Aorta (tissue), 5 donors: Measurements from ENCODE around the gene AATF. TPM values are rescaled to one million over a fixed set of nuclear protein-coding genes. Genes with fewer than 3 reads are reported as not detected.

ENCODE experiments used
- ATAC-seq: fragments of 200-7000 bp; cut with Tn5 transposase; one replicate; pipeline ENCODE4 v1.9.1; 2022; ENCODE audit warnings: moderate library complexity; ENCODE audit not compliant: low FRiP score
- DNase-seq, 2 donors: peaks; one replicate each; pipeline ENCODE4 v3.0.0-alpha.2; 2020
- H3K27ac ChIP-seq, 2 donors: one replicate each; pipeline ENCODE4 v1.5.1; 2013; ENCODE audit warnings: low read length in 2 of 2, mild to moderate bottlenecking in 2 of 2, moderate library complexity in 2 of 2, control low read depth in 1 of 2, inconsistent platforms in 1 of 2, low read depth in 1 of 2
- H3K27me3 ChIP-seq, 2 donors: one replicate each; pipeline ENCODE4 v1.6.1; 2013; ENCODE audit warnings: control low read depth in 1 of 2, low read length in 1 of 2, mild to moderate bottlenecking in 1 of 2, moderate library complexity in 1 of 2; ENCODE audit not compliant: insufficient read depth in 2 of 2, control insufficient read depth in 1 of 2
- H3K36me3 ChIP-seq, 2 donors: one replicate each; pipeline ENCODE4 v1.6.1; 2013; ENCODE audit warnings: control low read depth in 1 of 2, low read length in 1 of 2, mild to moderate bottlenecking in 1 of 2; ENCODE audit not compliant: insufficient read depth in 2 of 2, control insufficient read depth in 1 of 2
- H3K4me1 ChIP-seq, 2 donors: one replicate each; pipeline ENCODE4 v1.6.1; 2013; ENCODE audit warnings: low read length in 2 of 2, control low read depth in 1 of 2, mild to moderate bottlenecking in 1 of 2, moderate library complexity in 1 of 2; ENCODE audit not compliant: insufficient read depth in 2 of 2, control insufficient read depth in 1 of 2
- H3K4me3 ChIP-seq, 2 donors: one replicate each; pipeline ENCODE4 v1.5.1; 2013; ENCODE audit warnings: low read length in 2 of 2, control low read depth in 1 of 2, mild to moderate bottlenecking in 1 of 2
- H3K9me3 ChIP-seq: one replicate; pipeline ENCODE4 v1.6.1; 2013; ENCODE audit warnings: mild to moderate bottlenecking, low read length; ENCODE audit not compliant: control insufficient read depth
- WGBS, 2 donors: extraction: QIAGEN DNeasy Blood & Tissue Kit; methylation state at CpG; one replicate each; pipeline ENCODE4 v1.1.7; 2013; 5-methylcytosine and 5-hydroxymethylcytosine counted together
- intact Hi-C, 2 donors: fragments of 100-400 bp; cut with DNase I; formaldehyde crosslinking; loops; one replicate each; pipeline versions ENCODE4 v1.14.2 to v1.15.0; 2022
- polyA plus RNA-seq, 2 donors: library from polyadenylated mRNA; stranded (reverse); fragments of 200-250 nt; gene quantifications; one replicate each; pipeline ENCODE4 v1.2.3, GENCODE V29; 2013
- total RNA-seq, 2 donors: library from RNA; stranded (reverse); fragmentation: NEBNext Ultra II Directional; extraction: Animal tissue kit (Norgen Biotek cat#: 25700); gene quantifications; one replicate each; pipeline ENCODE4 v1.2.1, GENCODE V29; 2021
- donor health status: healthy with polysubstance abuse.
- donor health status: Bipolar disorder and iron deficiency.
- donor health status: DM: no; HTN: no; CAD: no.
- donor health status: DM: no; HTN: no; CAD: no.
- donor health status: DM: yes; HTN: yes; CAD: no.

AATF gene
- total and polyA plus RNA-seq, 4 donors = 36.1 to 44.2 (median 39.6) TPM

DNA sequence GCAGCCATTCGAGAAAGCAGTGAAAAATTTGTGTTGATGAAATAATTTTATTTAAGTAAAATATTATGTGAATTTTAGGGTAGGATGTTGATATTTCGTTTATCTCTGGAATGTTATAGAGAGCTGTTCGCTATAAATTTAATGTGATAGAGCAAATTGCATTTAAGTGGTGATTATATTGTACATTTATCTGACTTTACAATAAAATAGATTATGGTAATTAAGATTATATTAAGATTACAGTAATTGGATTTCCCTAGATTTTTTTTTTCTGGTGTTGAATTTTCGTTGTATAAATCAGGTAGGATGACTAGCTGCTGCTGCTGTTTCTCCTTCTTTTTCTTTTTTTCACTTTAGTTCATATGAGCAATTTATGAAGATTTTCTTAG lies 71.0 kb downstream of the AATF start:
- ATAC-seq (no peak), DNase-seq (no peak)
- 96% methylated on average over 4 of the region's 4 CpGs for WGBS, 2 donors
- no peaks in the 10 kb centered on the region for H3K9me3 ChIP-seq
- no peak overlapping the region for H3K27ac ChIP-seq
- H3K4me3 ChIP-seq = no peak overlapping the region
- H3K27me3 ChIP-seq = no peaks in the 10 kb centered on the region
- H3K36me3 ChIP-seq = peaks cover 0 to 5% of the 10 kb centered on the region in 2 donors
- H3K4me1 ChIP-seq = no peaks in the 10 kb centered on the region
- intact Hi-C loops = no loop called here

DNA sequence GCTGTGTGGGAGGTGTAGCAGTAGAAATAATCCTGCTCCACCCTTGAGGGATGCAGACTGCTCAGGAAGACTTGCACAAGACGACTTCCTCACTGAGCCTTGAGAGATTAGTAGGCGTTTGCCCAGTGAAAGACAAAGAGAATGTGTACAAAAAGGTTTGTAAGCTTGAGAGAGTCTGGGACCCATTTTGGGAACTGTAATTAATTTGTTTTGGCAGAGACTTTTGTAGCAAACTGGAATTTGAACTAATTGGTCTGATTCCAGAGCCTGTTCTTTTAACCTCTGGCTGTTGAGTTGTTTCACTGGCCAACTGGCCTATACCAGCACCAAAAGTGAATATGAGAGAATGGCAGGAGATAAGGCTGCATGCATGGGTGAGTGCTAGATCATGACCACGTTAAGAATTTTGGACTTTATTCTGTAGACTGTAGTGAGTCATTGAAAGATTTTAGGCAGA lies 75.5 kb downstream of the AATF start:
- ATAC-seq = no peak
- no peaks in the 10 kb centered on the region for H3K4me1 ChIP-seq
- H3K27ac ChIP-seq = no peak overlapping the region
- no peak overlapping the region for H3K4me3 ChIP-seq
- no peaks in the 10 kb centered on the region for H3K9me3 ChIP-seq
- H3K27me3 ChIP-seq = no peaks in the 10 kb centered on the region
- 8 to 9% methylated on average over 3 of the region's 3 CpGs for WGBS, 2 donors
- intact Hi-C loops = no loop called here
- peaks cover 0 to 2% of the 10 kb centered on the region in 2 donors for H3K36me3 ChIP-seq
- DNase-seq = no peak

DNA sequence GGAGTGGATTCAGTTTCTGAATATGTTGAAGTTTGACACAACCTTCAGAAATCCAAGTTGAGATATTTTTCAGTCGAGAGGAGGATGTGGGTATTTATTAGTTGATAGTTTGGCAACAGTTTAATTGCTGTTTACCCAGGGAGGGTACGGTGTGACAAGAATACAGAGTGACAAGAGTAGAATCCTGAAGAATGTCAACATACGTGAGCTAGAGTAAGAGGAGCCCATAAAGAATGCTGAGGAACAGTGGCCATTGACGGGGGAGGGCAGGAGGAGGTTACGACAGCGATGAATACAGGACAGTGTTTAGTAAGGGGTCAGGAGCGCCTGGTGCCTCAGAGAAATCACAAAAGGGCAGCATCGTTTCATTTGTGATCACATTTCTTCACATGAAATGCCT lies 76.5 kb downstream of the AATF start:
- H3K4me1 ChIP-seq = no peaks in the 10 kb centered on the region
- no peak for ATAC-seq

DNA sequence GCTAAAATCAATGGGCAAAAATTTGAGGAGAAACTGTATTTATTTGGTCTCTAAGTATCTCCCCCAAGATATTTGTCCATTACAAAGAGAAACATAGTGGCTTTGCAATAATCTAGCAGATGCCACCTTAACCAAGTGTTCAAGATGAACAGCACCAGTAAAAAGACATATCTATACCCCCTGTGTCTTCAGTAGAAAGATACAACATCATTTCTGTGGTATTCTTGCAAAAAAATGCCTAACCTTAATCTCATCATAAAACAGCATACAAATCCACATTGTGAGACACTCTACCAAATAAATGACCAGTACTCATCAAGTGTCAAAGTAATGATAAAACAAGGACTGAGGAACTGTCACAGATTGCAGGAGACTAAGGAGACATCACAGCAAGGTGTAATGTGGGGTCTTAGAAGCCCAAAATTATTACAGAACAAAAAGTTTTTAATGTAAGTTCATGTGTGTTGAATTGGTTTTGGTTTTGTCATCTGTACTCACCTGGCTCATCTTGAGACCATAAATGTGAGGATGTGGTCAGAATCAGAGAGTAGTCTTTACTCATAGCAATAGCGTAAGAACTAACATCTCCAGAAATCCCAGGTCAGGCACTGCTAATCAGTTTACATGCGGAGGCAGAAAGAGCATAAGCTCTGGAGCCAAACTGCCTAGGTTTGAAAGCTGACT lies 77.2 kb downstream of the AATF start:
- ATAC-seq (no peak), DNase-seq (no peak)
- 98 to 100% methylated on average over 2 of the region's 2 CpGs for WGBS, 2 donors
- intact Hi-C loops = no loop called here
- Histone ChIP-seq H3K27me3 (no peaks in the 10 kb centered on the region), H3K36me3 (peaks cover 0 to 2% of the 10 kb centered on the region in 2 donors), H3K27ac (no peak overlapping the region), H3K9me3 (no peaks in the 10 kb centered on the region), H3K4me3 (no peak overlapping the region), H3K4me1 (no peaks in the 10 kb centered on the region)

More for the DNA sequence above, 76.5 kb downstream of the AATF start:
- H3K36me3 ChIP-seq = peaks cover 0 to 2% of the 10 kb centered on the region in 2 donors
- H3K9me3 ChIP-seq = no peaks in the 10 kb centered on the region
- H3K4me3 ChIP-seq = no peak overlapping the region
- no peak for DNase-seq
- intact Hi-C loops = no loop called here
- WGBS, 2 donors = 91 to 93% methylated on average over 8 of the region's 8 CpGs
- no peak overlapping the region for H3K27ac ChIP-seq
- no peaks in the 10 kb centered on the region for H3K27me3 ChIP-seq

DNA sequence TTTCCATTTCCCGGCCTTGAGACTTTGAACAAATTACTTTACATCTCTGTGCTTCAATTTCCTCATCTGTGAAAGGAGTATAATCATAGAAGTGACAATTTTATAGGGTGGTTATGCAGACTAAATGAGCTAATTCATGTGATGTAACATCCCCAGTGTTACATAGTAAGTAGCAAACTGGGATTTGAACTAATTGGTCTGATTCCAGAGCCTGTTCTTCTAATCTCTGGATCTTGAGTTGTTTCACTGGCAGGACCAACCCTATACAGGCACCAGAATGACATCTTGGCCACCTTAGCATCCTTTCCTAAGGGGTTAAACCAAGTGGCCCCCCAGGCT lies 77.7 kb downstream of the AATF start:
- Histone ChIP-seq H3K36me3 (peaks cover 0 to 4% of the 10 kb centered on the region in 2 donors), H3K9me3 (no peaks in the 10 kb centered on the region), H3K27me3 (no peaks in the 10 kb centered on the region), H3K4me3 (no peak overlapping the region), H3K27ac (no peak overlapping the region), H3K4me1 (no peaks in the 10 kb centered on the region)
- no peak for DNase-seq
- intact Hi-C loops = no loop called here
- 89 to 100% methylated on average over 1 of the region's 1 CpG for whole genome bisulfite sequencing, 2 donors
- ATAC-seq = no peak

DNA sequence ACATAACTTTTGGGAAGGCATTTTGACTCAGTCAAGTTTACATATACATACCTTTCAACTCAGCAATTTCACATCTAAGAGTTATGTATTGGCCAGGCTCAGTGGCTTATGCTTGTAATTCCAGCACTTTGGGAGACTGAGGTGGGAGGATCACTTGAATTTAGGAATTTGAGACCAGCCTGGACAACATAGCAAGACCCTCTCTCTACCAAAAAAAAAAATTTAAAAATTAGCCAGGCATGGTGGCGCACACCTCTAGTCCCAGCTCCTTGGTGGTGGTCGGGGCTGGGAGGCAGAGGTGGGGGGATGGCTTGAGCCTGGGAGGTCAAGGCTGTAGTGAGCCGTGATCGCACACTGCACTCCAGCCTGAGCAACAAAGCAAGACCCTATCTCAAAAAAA lies 79.3 kb downstream of the AATF start:
- peaks cover 0 to 8% of the 10 kb centered on the region in 2 donors for H3K36me3 ChIP-seq
- no peaks in the 10 kb centered on the region for H3K9me3 ChIP-seq
- H3K4me3 ChIP-seq = no peak overlapping the region
- no peak overlapping the region for H3K27ac ChIP-seq
- intact Hi-C loops = no loop called here
- H3K27me3 ChIP-seq = no peaks in the 10 kb centered on the region
- DNase-seq = no peak
- no peak for ATAC-seq
- no peaks in the 10 kb centered on the region for H3K4me1 ChIP-seq
- 98 to 99% methylated on average over 4 of the region's 4 CpGs for WGBS, 2 donors

DNA sequence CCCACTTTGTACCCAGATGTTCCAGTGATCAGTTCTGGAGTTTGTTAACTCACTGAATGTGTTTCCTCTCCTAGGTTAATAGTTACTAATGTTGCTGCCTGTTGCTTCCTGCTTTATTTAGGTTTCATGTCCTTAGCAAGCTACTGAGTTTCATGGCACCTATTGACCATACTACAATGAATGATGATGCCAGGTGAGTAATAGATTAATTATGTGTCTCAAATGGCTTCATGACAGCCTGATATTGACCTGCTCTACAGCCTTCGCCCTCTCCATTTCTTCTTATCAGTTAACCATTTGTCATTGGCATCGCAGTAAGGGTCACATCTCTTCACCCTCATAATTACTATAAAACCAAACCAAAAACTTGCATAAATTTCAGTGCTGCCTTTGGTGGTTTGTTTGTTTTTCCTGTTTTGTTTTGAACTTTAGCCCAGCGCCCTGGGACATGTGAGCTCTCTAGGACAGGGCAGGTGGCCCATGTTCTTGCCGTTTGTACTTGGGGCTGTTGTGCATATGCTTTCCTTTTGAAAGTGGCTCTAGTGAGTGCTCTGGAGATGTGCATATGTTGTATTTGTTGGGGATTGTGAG lies 82.8 kb downstream of the AATF start:
- no peak for ATAC-seq

DNA sequence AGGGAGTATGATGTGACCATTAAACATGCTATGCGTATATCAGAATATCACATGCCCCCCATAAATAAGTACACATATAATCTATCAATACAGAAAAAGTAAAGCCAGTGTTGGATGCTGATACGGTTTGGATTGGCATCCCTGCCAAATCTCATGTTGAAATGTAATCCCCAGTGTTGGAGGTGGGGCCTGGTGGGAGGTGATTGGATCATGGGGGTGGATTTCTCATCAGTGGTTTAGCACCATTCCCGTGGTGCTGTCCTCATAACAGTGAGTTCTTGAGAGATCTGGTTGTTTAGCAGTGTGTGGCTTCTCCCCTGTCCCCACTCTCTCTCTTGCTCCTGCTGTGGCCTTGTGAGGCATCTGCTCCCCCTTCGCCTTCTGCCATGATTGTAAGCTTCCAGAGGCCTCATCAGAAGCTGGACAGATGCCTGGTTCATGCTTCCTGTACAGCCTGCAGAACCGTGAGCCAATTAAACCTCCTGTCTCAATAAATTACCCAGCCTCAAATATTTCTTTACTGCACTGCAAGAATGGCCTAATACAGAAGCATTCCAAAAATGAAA lies 88.9 kb downstream of the AATF start:
- H3K9me3 ChIP-seq = no peaks in the 10 kb centered on the region
- DNase-seq (no peak), ATAC-seq (no peak)
- H3K27ac ChIP-seq = no peak overlapping the region
- intact Hi-C loops = no loop called here
- no peaks in the 10 kb centered on the region for H3K4me1 ChIP-seq
- WGBS, 2 donors = 86 to 88% methylated on average over 5 of the region's 5 CpGs
- H3K36me3 ChIP-seq = peaks cover 0 to 3% of the 10 kb centered on the region in 2 donors
- H3K4me3 ChIP-seq = no peak overlapping the region
- H3K27me3 ChIP-seq = no peaks in the 10 kb centered on the region

More for the DNA sequence above, 82.8 kb downstream of the AATF start:
- Histone ChIP-seq H3K4me1 (no peaks in the 10 kb centered on the region), H3K36me3 (peaks cover 0 to 9% of the 10 kb centered on the region in 2 donors), H3K27ac (no peak overlapping the region), H3K27me3 (no peaks in the 10 kb centered on the region), H3K9me3 (no peaks in the 10 kb centered on the region), H3K4me3 (no peak overlapping the region)
- 91 to 92% methylated on average over 4 of the region's 4 CpGs for WGBS, 2 donors
- intact Hi-C loops = no loop called here
- DNase-seq = no peak

DNA sequence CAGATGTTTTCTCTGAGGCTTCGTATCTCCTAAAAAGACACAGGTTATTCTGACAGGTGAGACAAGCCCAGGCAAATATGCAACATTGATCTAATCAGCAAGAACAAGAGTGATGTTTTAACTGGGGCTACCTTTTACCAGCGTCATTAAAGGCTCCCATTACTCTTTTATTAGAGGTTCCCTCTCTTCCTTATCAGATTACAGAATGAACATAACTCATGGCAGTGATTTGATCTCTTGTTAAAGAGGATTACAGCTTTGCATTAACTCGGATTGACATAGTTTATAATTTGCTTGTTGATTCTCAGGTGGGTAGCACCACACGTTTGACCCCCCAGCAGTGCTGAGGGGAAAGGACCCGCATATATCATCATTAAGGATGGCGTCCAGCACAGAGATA lies 90.5 kb downstream of the AATF start:
- Histone ChIP-seq H3K9me3 (no peaks in the 10 kb centered on the region), H3K4me1 (no peaks in the 10 kb centered on the region), H3K27ac (no peak overlapping the region), H3K27me3 (no peaks in the 10 kb centered on the region), H3K4me3 (no peak overlapping the region), H3K36me3 (no peaks in the 10 kb centered on the region)
- 81 to 83% methylated on average over 6 of the region's 6 CpGs for WGBS, 2 donors
- ATAC-seq (no peak), DNase-seq (no peak)
- intact Hi-C loops = no loop called here
